ENCODE results near the gene TEAD4.

Gene TEAD4

DNA sequence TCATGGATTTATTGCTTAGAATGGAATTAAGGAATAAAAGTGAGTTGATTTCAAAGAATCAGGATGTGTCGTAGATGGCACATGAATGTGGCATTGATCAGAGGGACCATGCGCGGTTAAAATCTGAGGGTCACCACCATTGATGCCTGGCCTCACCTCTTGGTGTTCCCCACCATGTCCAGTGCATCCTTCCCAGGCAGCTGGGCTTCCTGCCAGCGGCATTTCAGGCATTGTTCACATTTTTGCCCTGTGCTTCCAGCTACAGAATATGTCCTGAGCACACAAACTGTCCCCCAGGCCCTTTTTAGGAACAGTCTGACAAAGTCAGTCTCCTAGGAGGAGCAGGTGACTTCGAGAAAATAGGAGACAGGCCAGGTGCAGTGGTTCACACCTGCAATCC lies 76.0 kb downstream of the TEAD4 start:
- peaks cover 27% of the 10 kb centered on the region for H3K36me3 ChIP-seq
- no peaks in the 10 kb centered on the region for H3K27me3 ChIP-seq (ENCODE audit: insufficient read depth, low read depth, severe bottlenecking)
- no peak for DNase-seq

GRCh38 chr12:3035815-3036702 lies 76.9 kb downstream of the TEAD4 start:
- DNase-seq, result no peak
- H3K9me3 ChIP-seq (ENCODE audit: severe bottlenecking), result no peaks in the 10 kb centered on the region
- TF ChIP-seq CTCF (IDR thresholded peaks at IDR 0.05; ENCODE audit: low read depth, low read length), result peak; percentile 49
- H3K27ac ChIP-seq, result no peak overlapping the region
- H3K36me3 ChIP-seq, result peaks cover 36% of the 10 kb centered on the region
- H3K27me3 ChIP-seq (ENCODE audit: insufficient read depth, low read depth, severe bottlenecking), result no peaks in the 10 kb centered on the region
- H3K4me3 ChIP-seq (ENCODE audit: low read depth, low read length), result no peak overlapping the region

More for the DNA sequence above, 76.0 kb downstream of the TEAD4 start:
- TF ChIP-seq CTCF (IDR thresholded peaks at IDR 0.05; ENCODE audit: low read depth, low read length), result no peak
- no peaks in the 10 kb centered on the region for H3K9me3 ChIP-seq (ENCODE audit: severe bottlenecking)
- H3K27ac ChIP-seq, result no peak overlapping the region
- H3K4me3 ChIP-seq (ENCODE audit: low read depth, low read length), result no peak overlapping the region

DNA sequence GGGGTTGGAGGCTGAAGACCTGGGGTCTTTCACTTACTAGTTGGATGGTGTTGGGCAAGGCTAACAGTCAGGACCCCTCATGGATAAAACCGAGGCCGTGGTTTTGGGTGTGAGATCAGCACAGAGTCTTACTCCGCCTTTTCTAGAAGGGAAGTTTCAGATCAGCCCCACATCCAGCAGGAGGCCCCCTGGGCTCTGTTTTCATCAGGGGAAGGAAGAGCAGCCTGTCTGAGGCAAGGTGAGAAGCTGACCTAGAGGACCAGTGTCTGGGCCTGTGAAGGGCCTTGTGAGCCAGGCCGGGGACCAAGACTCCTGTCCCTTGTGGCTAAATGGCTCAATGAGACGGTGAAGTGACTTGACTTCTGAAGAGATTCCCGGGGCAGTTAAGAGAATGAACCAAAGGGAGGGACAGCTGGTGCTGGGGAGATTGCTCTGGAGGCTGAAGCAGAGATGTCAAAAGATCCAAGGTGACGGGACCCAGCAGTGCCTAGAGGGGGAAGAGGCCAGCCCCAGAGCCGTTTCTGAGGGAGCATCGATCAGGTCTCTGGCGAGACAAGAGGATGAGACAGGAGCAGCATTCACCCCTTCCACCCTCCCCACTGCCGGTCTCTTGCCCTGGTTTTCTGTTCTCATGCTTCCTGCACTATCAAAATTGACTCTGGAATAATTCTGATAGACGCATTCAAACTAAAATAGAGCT lies 77.9 kb downstream of the TEAD4 start:
- H3K36me3 ChIP-seq, result peaks cover 37% of the 10 kb centered on the region
- no peak for TF ChIP-seq CTCF (IDR thresholded peaks at IDR 0.05; ENCODE audit: low read depth, low read length)
- H3K27ac ChIP-seq, result no peak overlapping the region
- H3K9me3 ChIP-seq (ENCODE audit: severe bottlenecking), result no peaks in the 10 kb centered on the region
- no peaks in the 10 kb centered on the region for H3K27me3 ChIP-seq (ENCODE audit: insufficient read depth, low read depth, severe bottlenecking)
- no peak overlapping the region for H3K4me3 ChIP-seq (ENCODE audit: low read depth, low read length)
- no peak for DNase-seq

- H3K9me3 ChIP-seq (ENCODE audit: severe bottlenecking), result no peaks in the 10 kb centered on the region
- H3K27ac ChIP-seq, result no peak overlapping the region
- H3K36me3 ChIP-seq, result peaks cover 37% of the 10 kb centered on the region
- TF ChIP-seq CTCF (IDR thresholded peaks at IDR 0.05; ENCODE audit: low read depth, low read length), result no peak
- no peaks in the 10 kb centered on the region for H3K27me3 ChIP-seq (ENCODE audit: insufficient read depth, low read depth, severe bottlenecking)
- no peak overlapping the region for H3K4me3 ChIP-seq (ENCODE audit: low read depth, low read length)
- no peak for DNase-seq
Measured at GRCh38 chr12:3038166-3038565, 79.0 kb downstream of the TEAD4 start.

- TF ChIP-seq CTCF (IDR thresholded peaks at IDR 0.05; ENCODE audit: low read depth, low read length), result no peak
- no peaks in the 10 kb centered on the region for H3K27me3 ChIP-seq (ENCODE audit: insufficient read depth, low read depth, severe bottlenecking)
- H3K9me3 ChIP-seq (ENCODE audit: severe bottlenecking), result no peaks in the 10 kb centered on the region
- DNase-seq, result no peak
- H3K27ac ChIP-seq, result no peak overlapping the region
- no peak overlapping the region for H3K4me3 ChIP-seq (ENCODE audit: low read depth, low read length)
- H3K36me3 ChIP-seq, result peaks cover 37% of the 10 kb centered on the region
Measured at GRCh38 chr12:3038926-3039510, 79.8 kb downstream of the TEAD4 start.

Measured in WERI-Rb-1 (cell line).